Activated naive CD4-positive, alpha-beta T cell treated with anti-CD3 and anti-CD28 coated beads, Interleukin-2, amount 10 ng/mL, durations not matched to agents 7 days and 5 days (primary cell): ENCODE results near the gene APOC4.
"Not testable (repeated sequence)": the region's sequence is repeated elsewhere in the genome, so short reads cannot be mapped to it uniquely, and the experiment has no call there.

Experiments used
- CTCF ChIA-PET: fragments of 350-600 bp; sonication (Branson Sonifier 250); formaldehyde crosslinking; loops from one replicate; lab custom pipeline; 2021; ENCODE audit warnings: antibody characterized with exemption; lab: Charles Lee
- DNase-seq: peaks from one replicate; pipeline ENCODE4 v3.0.0-alpha.2; 2020
- H3K27ac Mint-ChIP-seq: one replicate; pipeline ENCODE4 v1.8.0; 2021; ENCODE audit warnings: mild to moderate bottlenecking, moderate library complexity, mixed read lengths
- H3K27me3 Mint-ChIP-seq: one replicate; pipeline ENCODE4 v1.8.0; 2021; ENCODE audit warnings: mild to moderate bottlenecking, mixed read lengths
- H3K36me3 Mint-ChIP-seq: one replicate; pipeline ENCODE4 v1.8.0; 2021; ENCODE audit warnings: mixed read lengths
- H3K4me1 Mint-ChIP-seq: one replicate; pipeline ENCODE4 v1.8.0; 2021; ENCODE audit warnings: mixed read lengths
- H3K4me3 Mint-ChIP-seq: one replicate; pipeline ENCODE4 v1.8.0; 2021; ENCODE audit warnings: mild to moderate bottlenecking, moderate library complexity, mixed read lengths
- H3K9me3 Mint-ChIP-seq: one replicate; pipeline ENCODE4 v1.8.0; 2021; ENCODE audit warnings: mixed read lengths

APOC4 gene

DNA sequence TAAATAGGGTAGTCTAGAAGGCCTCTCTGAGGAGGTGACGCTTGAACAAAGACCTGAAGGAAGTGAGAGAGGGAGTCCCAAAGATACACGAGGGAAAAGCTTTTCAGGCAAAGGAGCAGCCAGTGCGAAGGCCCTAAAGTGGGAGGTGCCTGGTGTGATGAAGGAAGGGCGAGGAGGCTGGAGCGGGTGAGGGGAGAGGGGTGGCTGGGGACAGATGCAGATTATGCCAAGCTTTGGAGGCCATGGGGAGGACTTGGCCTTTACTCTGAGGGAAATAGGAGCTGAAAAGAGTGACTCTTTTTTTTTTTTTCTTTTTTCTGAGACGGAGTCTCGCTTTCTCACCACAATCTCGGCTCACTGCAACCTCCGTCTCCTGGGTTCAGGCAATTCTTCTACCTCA, 16.1 kb downstream of the APOC4 start:
- Mint-ChIP-seq H3K4me3 (no peak overlapping the region), H3K36me3 (peaks cover 12% of the 10 kb centered on the region), H3K27ac (peak overlapping the region; percentile 61), H3K4me1 (peaks cover 41% of the 10 kb centered on the region), H3K27me3 (no peaks in the 10 kb centered on the region), H3K9me3 (no peaks in the 10 kb centered on the region)
- DNase-seq: no peak
- CTCF ChIA-PET: interaction anchor here (1.0 kb wide), 1 partner anchor 159 kb away, joined by 3 read pairs; no protein-coding TSS in a partner anchor

DNA sequence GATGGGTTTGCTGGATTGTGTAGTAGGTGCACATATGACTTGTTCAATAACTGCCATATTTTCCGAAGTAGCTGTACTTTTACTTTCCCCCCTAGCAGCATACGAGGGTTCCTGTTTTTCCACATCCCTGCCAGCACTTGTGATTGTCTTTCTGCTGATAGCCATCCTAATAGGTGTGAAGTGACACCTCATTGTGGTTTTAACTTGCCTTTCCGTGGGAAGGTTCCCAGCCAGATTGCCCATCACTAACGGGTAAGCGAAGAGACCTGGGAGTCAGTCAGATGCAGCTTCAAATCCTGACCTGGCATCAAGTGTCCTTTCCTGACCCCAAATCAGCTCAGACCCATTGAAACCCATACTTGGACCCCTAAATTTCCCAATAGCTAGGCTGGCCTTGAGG, 17.7 kb downstream of the APOC4 start:
- Mint-ChIP-seq H3K36me3 (peaks cover 16% of the 10 kb centered on the region), H3K27ac (no peak overlapping the region), H3K4me3 (no peak overlapping the region), H3K4me1 (peaks cover 30% of the 10 kb centered on the region), H3K9me3 (no peaks in the 10 kb centered on the region), H3K27me3 (no peaks in the 10 kb centered on the region)
- CTCF ChIA-PET: interaction anchor here (0.8 kb wide), 1 partner anchor 242 kb away, joined by 3 read pairs; no protein-coding TSS in a partner anchor
- no peak for DNase-seq

DNA sequence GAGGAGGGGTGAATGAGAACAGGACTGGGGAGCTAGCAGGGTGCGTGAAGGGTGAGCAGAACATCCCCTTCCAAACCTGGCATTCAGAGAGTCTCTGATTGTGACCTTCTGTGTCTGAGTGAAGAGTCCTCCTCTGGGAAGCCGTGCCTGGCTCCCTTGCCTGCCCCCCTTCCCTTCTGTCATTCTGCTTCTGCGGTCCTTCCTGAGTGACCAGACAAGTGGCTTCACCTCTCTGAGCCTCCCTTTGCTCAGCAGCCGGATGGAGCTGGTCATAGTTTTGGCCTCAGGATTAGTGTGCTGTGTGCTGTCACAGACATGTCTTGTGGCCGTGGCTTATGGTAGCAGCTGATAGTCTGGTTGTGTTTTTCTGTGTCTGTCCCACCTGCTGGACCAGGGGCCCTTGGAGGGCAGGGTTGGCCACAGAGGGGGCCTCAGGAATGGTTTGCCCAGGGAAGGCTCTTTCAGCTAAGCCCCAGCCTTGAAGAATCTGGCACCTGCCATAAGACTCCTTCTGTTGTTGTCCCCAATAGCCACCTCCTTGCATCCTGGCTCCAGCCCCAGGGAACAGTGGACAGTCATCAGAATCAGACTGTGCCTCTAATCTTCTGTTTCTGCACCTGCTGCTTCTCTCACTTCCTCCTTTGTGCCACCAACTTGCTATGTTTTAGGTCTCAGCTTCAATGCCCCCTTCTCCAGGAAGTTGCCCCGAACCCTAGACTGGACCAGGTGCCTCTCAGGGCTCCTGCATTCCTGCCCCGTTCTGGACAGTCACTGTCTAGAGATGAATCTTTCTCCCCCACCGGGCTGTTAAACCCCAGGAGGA, 19.1 kb downstream of the APOC4 start:
- DNase-seq: no peak
- Mint-ChIP-seq H3K36me3 (peaks cover 19% of the 10 kb centered on the region), H3K27ac (no peak overlapping the region), H3K4me3 (no peak overlapping the region), H3K4me1 (peaks cover 24% of the 10 kb centered on the region), H3K27me3 (no peaks in the 10 kb centered on the region), H3K9me3 (no peaks in the 10 kb centered on the region)
- CTCF ChIA-PET: no interaction called here

DNA sequence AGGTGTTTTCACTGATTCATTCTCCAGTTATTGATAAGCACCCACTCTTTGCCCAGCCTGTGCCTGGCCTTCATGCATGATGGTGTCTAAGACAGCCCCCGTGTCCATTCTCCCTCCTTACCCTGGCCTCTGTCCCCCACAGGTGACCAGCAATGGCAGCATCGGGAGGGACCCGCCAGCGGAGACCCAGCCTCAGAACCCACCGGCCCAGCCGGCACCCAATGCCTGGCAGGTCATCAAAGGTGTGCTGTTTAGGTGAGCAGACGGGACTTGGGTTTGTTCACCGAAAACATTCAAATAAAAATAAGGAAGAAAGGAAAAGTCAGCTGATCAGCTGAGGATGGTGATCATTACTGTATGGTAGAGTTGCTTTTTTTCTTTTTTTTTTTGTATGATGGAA, 19.8 kb downstream of the APOC4 start:
- no peaks in the 10 kb centered on the region for H3K9me3 Mint-ChIP-seq
- no peak overlapping the region for H3K27ac Mint-ChIP-seq
- no peak overlapping the region for H3K4me3 Mint-ChIP-seq
- no peak for DNase-seq
- no peaks in the 10 kb centered on the region for H3K27me3 Mint-ChIP-seq
- H3K36me3 Mint-ChIP-seq: peaks cover 19% of the 10 kb centered on the region
- H3K4me1 Mint-ChIP-seq: peaks cover 17% of the 10 kb centered on the region
- CTCF ChIA-PET: no interaction called here

DNA sequence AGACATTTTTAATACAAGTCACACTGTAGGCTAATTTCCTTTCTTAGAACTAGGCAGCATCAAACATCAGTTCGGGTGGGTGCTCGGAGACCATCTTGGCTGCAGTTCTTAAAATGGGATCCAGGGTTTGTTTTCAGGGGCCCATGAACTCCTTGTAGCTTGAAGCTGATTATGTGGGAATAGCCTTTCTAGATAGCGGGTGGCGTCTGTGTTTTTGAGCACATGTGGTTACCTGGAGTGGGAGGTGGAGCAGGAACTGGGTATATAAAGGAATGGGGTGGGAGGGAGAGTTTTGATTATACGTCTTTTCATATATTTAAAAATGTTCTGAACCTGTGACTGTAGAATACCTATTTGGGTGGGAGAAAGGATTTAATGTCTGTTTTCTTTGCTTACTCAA, 26.1 kb downstream of the APOC4 start:
- Mint-ChIP-seq H3K27me3 (no peaks in the 10 kb centered on the region), H3K36me3 (peaks cover 14% of the 10 kb centered on the region), H3K27ac (no peak overlapping the region), H3K9me3 (no peaks in the 10 kb centered on the region), H3K4me1 (no peaks in the 10 kb centered on the region), H3K4me3 (no peak overlapping the region)
- no peak for DNase-seq
- CTCF ChIA-PET: no interaction called here

DNA sequence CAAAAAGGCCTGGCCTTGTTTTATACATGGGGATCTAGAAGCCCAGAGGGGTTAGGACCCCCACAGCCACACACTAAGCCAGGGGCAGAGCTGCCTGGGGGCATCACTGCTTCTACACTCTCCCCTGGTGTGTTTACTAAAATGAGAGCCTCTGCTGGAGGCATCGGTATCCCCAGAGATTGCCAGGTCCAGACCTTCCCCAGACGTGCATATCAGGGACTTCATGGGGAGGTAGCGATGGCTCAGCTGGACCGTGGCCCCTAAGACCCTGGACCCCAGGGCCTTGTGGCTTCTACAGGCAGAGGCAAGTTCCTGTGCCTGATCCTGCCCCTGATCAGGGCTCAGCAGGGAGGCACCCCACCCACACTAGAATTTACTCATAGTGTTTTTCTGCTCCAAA, 26.6 kb downstream of the APOC4 start:
- CTCF ChIA-PET: no interaction called here
- Mint-ChIP-seq H3K27me3 (no peaks in the 10 kb centered on the region), H3K36me3 (peaks cover 17% of the 10 kb centered on the region), H3K9me3 (no peaks in the 10 kb centered on the region), H3K27ac (no peak overlapping the region), H3K4me3 (no peak overlapping the region), H3K4me1 (no peaks in the 10 kb centered on the region)
- DNase-seq: no peak

DNA sequence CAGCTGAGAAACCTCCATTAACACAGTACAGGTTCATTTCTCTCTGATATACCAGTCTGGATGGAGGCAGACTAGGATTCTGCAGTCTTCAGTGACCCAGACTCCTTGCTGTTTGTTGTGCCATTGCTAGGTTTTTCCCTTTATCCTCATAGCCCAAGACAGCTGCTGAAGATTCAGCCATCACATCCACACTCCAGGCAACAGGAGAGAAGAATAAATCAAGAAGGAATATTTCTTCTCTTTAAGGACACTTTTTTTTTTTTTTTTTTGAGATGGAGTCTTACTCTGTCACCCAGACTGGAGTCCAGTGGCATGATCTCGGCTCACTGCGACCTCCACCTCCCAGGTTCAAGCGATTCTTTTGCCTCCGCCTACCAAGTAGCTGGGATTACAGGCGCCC, 27.4 kb downstream of the APOC4 start:
- no peaks in the 10 kb centered on the region for H3K4me1 Mint-ChIP-seq
- no peak overlapping the region for H3K4me3 Mint-ChIP-seq
- no peak for DNase-seq
- no peaks in the 10 kb centered on the region for H3K9me3 Mint-ChIP-seq
- no peaks in the 10 kb centered on the region for H3K27me3 Mint-ChIP-seq
- peaks cover 20% of the 10 kb centered on the region for H3K36me3 Mint-ChIP-seq
- no peak overlapping the region for H3K27ac Mint-ChIP-seq
- CTCF ChIA-PET: no interaction called here

DNA sequence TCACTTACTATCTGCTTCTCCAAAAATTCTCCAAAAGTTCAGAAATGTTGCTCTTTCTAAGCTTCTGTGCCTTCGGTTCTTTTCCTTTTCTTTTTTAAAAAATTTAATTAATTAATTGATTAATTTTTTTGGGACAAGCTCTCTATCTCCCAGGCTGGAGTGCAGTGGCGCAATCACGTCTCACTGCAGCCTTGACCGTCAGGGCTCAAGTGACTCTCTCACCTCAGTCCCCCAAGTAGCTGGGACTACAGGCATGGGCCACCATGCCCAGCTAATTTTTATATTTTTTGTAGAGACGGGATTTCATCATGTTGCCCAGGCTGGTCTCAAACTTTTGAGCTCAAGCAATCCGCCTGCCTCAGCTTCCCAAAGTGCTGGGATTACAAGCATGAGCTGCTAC, 29.4 kb downstream of the APOC4 start:
- H3K4me3 Mint-ChIP-seq, H3K9me3 Mint-ChIP-seq, DNase-seq, H3K27me3 Mint-ChIP-seq, H3K27ac Mint-ChIP-seq, H3K4me1 Mint-ChIP-seq: not testable (repeated sequence)
- CTCF ChIA-PET: interaction anchor here (0.6 to 1.2 kb wide), 2 partner anchors 17 to 82 kb away, joined by 3 to 4 read pairs; no protein-coding TSS in a partner anchor
- peaks cover 24% of the 10 kb centered on the region for H3K36me3 Mint-ChIP-seq

DNA sequence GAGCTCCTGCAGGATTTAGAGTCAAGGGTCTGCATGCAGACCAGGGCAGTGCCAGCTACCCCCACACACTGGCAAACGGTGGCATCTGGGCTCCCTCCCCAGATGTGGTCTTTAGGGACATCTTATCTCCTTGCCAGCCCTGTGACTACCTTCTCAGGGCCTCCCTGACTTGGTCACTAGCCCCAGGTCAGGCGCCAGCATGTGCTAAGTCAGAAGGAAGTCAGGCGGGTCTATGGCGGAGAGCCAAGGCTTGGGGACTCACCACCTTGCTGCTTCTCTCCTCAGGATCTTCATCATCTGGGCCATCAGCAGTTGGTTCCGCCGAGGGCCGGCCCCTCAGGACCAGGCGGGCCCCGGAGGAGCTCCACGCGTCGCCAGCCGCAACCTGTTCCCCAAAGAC, 30.8 kb downstream of the APOC4 start:
- no peaks in the 10 kb centered on the region for H3K27me3 Mint-ChIP-seq
- no peak overlapping the region for H3K27ac Mint-ChIP-seq
- no peaks in the 10 kb centered on the region for H3K9me3 Mint-ChIP-seq
- peaks cover 30% of the 10 kb centered on the region for H3K36me3 Mint-ChIP-seq
- no peak for DNase-seq
- H3K4me3 Mint-ChIP-seq: no peak overlapping the region
- CTCF ChIA-PET: no interaction called here
- H3K4me1 Mint-ChIP-seq: no peaks in the 10 kb centered on the region

DNA sequence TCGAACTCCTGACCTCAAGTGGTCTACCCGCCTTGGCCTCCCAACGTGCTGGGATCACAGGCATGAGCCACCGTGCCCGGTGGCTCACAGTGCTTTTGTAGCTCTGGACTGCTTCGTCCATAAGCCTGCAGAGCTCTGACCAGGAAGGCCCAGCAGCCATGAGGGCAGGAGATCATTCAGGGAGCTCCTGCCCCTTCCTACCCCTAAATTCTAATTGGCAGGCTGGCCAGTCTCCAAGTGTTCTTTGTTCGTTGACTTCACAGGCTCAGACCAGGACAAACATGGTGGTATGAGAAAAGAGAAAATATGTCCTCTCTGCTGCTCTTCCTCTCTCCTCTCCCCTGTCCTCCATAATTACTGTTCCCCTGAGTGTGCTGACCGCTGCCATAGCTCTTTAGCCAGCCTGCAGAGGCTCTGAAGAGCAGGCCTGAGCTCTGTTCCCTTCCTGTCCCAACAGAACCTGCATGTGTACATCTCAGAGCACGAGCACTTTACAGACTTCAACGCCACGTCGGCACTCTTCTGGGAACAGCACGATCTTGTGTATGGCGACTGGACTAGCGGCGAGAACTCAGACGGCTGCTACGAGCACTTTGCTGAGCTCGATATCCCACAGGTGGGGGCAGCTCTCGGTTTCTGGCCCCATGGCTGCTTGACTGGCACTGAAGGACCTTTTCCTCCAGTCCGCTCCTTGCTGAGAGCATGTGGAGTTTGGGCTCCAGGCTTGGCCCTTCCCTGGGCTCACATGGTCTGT, 32.1 kb downstream of the APOC4 start:
- Mint-ChIP-seq H3K36me3 (peaks cover 32% of the 10 kb centered on the region), H3K27me3 (no peaks in the 10 kb centered on the region), H3K9me3 (no peaks in the 10 kb centered on the region), H3K4me1 (no peaks in the 10 kb centered on the region), H3K4me3 (no peak overlapping the region), H3K27ac (no peak overlapping the region)
- no peak for DNase-seq
- CTCF ChIA-PET: interaction anchor here (1.1 kb wide), 1 partner anchor 22 kb away, joined by 3 read pairs; no protein-coding TSS in a partner anchor

DNA sequence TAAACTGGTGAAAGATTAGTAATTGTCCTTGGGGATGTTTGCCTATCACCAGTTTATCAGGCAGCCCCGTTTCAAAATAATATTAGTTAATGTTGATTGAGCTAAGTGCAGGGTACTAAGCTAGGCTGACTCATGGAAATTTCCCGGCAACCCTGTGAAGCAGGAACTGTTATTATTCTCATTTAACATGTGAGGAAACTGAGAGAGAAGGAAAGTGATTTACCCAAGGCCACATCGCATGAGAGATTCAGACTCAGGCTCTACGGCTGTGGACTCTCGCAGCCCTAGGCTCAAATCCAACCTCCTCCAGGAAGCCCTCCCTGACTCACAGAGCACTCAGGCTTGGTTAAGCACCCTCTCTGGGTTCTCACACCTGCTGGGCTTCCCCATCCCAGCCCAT, 32.8 kb downstream of the APOC4 start:
- Mint-ChIP-seq H3K36me3 (peaks cover 35% of the 10 kb centered on the region), H3K27me3 (no peaks in the 10 kb centered on the region), H3K27ac (no peak overlapping the region), H3K4me3 (no peak overlapping the region), H3K4me1 (no peaks in the 10 kb centered on the region), H3K9me3 (no peaks in the 10 kb centered on the region)
- CTCF ChIA-PET: no interaction called here
- no peak for DNase-seq

DNA sequence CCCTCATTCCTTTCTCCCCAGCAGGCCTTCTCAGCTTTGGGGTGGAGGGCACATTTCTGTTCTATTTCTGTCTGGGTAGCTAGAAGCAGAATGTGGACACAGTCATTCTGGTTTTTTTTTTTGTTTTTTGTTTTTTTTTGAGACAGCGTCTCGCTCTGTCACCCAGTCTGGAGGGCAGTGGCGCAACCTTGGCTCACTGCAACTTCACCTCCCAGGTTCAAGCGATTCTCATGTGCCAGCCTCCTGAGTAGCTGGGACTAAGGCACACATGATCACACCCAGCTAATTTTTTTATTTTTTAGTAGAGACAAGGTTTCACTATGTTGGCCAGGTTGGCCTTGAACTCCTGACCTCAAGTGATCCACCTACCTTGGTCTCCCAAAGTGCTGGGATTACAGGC, 33.4 kb downstream of the APOC4 start:
- CTCF ChIA-PET: no interaction called here

DNA sequence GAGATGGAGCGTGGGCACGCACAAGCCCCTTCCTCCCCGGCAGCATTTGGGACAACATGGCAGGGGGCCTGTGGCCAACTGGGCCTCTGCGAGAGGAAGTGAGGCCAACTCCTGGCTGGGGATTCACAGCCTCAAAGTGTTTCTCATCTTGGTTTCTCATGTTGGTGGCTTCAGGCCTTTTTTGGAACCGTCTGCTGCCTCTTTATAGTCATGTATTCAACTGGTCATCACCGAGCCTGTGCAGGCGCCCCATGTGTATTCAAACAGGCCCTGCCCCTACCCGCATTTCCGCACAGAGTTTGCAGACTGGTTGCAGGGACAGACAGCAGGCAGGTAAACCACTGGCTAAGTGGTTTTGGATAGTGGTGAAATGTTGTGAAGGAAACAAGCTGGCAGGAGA, 42.0 kb downstream of the APOC4 start:
- DNase-seq: no peak
- no peak overlapping the region for H3K4me3 Mint-ChIP-seq
- peaks cover under 1% of the 10 kb centered on the region for H3K4me1 Mint-ChIP-seq
- peaks cover 17% of the 10 kb centered on the region for H3K36me3 Mint-ChIP-seq
- H3K27me3 Mint-ChIP-seq: no peaks in the 10 kb centered on the region
- CTCF ChIA-PET: no interaction called here
- H3K9me3 Mint-ChIP-seq: no peaks in the 10 kb centered on the region
- no peak overlapping the region for H3K27ac Mint-ChIP-seq

More for the DNA sequence above, 33.4 kb downstream of the APOC4 start:
- Mint-ChIP-seq H3K4me3 (no peak overlapping the region), H3K9me3 (no peaks in the 10 kb centered on the region), H3K27me3 (no peaks in the 10 kb centered on the region), H3K36me3 (peaks cover 37% of the 10 kb centered on the region), H3K27ac (no peak overlapping the region), H3K4me1 (no peaks in the 10 kb centered on the region)
- no peak for DNase-seq

DNA sequence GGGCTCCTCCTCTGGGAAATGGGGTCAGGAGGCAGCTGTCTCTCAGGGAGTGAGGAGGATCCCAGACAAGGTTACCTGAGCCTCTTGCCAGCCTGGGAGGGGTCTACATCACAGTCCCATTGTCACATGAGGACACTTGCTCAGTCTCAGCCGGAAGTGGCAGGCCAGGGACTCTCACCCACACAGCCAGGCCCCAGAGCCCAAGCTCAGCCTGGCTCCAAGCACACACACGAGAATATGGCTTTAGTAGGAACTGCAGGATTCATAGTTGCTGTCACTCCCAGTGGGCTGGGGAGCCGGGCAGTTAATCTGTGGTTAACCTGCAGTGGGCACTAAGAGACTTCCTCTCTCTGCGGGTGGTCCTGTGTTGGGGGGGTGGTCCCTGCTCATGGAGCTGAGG, 43.4 kb downstream of the APOC4 start:
- DNase-seq: no peak
- no peak overlapping the region for H3K4me3 Mint-ChIP-seq

DNA sequence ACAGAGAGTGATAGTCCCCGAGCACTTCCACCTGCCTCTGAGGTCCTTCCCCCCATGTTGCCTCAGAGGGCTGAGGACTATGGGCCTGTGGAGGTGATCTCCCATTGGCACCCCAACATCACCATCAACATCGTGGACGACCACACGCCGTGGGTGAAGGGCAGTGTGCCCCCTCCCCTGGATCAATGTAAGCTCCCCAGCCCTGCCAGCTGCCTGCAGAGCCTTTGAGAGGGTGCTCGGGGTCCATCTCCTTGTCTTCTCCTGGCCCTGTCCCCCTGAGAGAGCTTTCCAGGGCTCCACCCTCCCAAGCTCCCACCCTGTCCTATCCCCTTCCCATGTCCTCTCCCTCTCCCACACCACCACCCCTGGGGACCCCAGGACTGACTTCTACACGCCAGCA, 44.4 kb downstream of the APOC4 start:
- Mint-ChIP-seq H3K4me3 (no peak overlapping the region), H3K27ac (no peak overlapping the region), H3K27me3 (no peaks in the 10 kb centered on the region), H3K36me3 (peaks cover 13% of the 10 kb centered on the region), H3K4me1 (peaks cover 2% of the 10 kb centered on the region), H3K9me3 (no peaks in the 10 kb centered on the region)
- CTCF ChIA-PET: no interaction called here
- DNase-seq: no peak

More for the DNA sequence above, 43.4 kb downstream of the APOC4 start:
- Mint-ChIP-seq H3K4me1 (peaks cover 2% of the 10 kb centered on the region), H3K36me3 (peaks cover 13% of the 10 kb centered on the region), H3K9me3 (no peaks in the 10 kb centered on the region), H3K27me3 (no peaks in the 10 kb centered on the region), H3K27ac (peak overlapping the region; percentile 64)
- CTCF ChIA-PET: no interaction called here
